Astrocyte of the spinal cord (primary cell): Measurements from ENCODE around the gene GRSF1.

Experiments
- DNase-seq: peaks from one replicate; pipeline ENCODE4 v3.0.0; 2011; ENCODE audit warnings: low read depth, low spot score
- H3K4me3 ChIP-seq: 2 replicates; pipeline ENCODE4 v1.5.1; 2011; ENCODE audit warnings: low read depth, mild to moderate bottlenecking, low read length, moderate library complexity
- CTCF ChIP-seq: IDR thresholded peaks from 2 replicates; pipeline ENCODE4 v1.5.1; 2012; ENCODE audit warnings: low read depth, mild to moderate bottlenecking, low read length, inconsistent platforms
- in situ Hi-C: cut with HindIII; loops from 2 replicates; pipeline ENCODE4 v1.10.0; 2017; ENCODE audit warnings: low sequenced_read_pairs

The GRSF1 gene

GRCh38 chr4:70868778-70869177 is 29.1 kb upstream of the GRSF1 start:
- no peak for TF ChIP-seq CTCF
- no peak overlapping the region for H3K4me3 ChIP-seq
- in situ Hi-C loops = no loop called here
- DNase-seq = no peak

GRCh38 chr4:70863099-70863790 is 23.6 kb upstream of the GRSF1 start:
- in situ Hi-C loops = no loop called here
- no peak for TF ChIP-seq CTCF
- DNase-seq = no peak
- H3K4me3 ChIP-seq = no peak overlapping the region

- in situ Hi-C loops = no loop called here
- no peak overlapping the region for H3K4me3 ChIP-seq
- TF ChIP-seq CTCF = no peak
- no peak for DNase-seq
These were observed 19.4 kb upstream of the GRSF1 start for GRCh38 chr4:70859066-70859465.

- in situ Hi-C loops = no loop called here
- no peak for DNase-seq
- no peak for TF ChIP-seq CTCF
These were observed 18.8 kb upstream of the GRSF1 start for GRCh38 chr4:70858454-70858853.

GRCh38 chr4:70855464-70855863 is 15.8 kb upstream of the GRSF1 start:
- DNase-seq = no peak
- no peak for TF ChIP-seq CTCF
- in situ Hi-C loops = no loop called here
- H3K4me3 ChIP-seq = no peak overlapping the region

More at GRCh38 chr4:70858454-70858853, 18.8 kb upstream of the GRSF1 start:
- H3K4me3 ChIP-seq = no peak overlapping the region

GRCh38 chr4:70849291-70849690 is 9.6 kb upstream of the GRSF1 start:
- H3K4me3 ChIP-seq = no peak overlapping the region
- in situ Hi-C loops = no loop called here
- DNase-seq = no peak
- TF ChIP-seq CTCF = no peak
